Subcutaneous adipose tissue (tissue), 4 donors: ENCODE data around the gene KHK. TPM values are rescaled to one million over a fixed set of nuclear protein-coding genes. Genes with fewer than 3 reads are reported as not detected.

Experiments
- CTCF ChIP-seq: fragments of 450-650 bp; IDR thresholded peaks from one replicate; pipeline ENCODE4 v1.5.1; 2016; ENCODE audit warnings: low read depth, mild to moderate bottlenecking, control low read depth, antibody characterized with exemption, moderate library complexity
- total RNA-seq, 4 donors: library from RNA; depleted of rRNA; stranded (reverse); fragments of >200 nt; gene quantifications; one replicate each; pipeline ENCODE4 v1.1.0, GENCODE V29; 2016

The KHK gene
- total RNA-seq, 4 donors from 2014 or later: 1.1 to 2.9 (median 1.4) TPM

GRCh38 chr2:27095427-27095744 is 8.8 kb downstream of the KHK start:
- no peak for TF ChIP-seq CTCF

DNA sequence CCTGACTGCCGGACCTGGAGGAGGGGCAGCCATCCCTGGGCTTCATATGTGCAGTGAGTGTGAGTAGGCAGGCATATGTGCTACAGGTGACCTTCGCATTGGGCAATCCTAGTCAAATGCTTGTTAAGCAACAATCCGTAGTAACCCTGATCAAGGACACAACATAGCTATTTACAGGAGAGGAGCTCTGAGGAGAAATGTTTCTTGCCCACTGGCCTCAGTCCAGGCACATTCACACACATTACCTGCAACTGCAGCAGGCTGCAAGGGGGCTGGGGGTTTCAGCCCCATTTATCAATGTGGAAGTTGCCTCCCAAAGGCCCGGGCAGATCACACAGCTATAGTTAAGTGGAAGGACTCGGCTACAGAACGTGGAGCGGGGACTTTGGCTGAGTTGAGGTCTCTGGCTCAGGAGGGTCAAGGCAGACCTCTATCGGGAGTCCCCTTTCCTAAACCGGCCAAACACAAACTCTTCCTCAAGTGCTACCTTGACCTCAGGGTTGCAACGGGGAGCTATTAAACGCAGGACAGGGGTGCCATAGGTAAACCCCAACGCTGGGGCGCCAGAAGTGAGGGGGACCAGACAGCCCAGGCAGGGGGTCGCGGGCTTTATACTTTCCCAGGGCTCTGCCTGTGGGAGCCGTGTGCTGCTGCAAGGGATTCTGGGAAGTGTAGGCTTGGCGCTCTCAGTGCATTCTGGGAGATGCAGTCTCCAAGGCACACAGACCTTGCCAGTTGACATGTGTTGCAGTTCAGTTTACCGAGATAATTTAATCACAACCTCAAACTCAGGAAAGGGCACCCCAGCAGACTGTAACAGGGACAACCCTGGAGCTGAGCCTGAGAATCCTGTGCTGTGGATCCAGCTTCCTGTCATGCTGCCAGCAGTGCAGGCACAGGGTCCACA is 9.4 kb downstream of the KHK start:
- no peak for TF ChIP-seq CTCF

DNA sequence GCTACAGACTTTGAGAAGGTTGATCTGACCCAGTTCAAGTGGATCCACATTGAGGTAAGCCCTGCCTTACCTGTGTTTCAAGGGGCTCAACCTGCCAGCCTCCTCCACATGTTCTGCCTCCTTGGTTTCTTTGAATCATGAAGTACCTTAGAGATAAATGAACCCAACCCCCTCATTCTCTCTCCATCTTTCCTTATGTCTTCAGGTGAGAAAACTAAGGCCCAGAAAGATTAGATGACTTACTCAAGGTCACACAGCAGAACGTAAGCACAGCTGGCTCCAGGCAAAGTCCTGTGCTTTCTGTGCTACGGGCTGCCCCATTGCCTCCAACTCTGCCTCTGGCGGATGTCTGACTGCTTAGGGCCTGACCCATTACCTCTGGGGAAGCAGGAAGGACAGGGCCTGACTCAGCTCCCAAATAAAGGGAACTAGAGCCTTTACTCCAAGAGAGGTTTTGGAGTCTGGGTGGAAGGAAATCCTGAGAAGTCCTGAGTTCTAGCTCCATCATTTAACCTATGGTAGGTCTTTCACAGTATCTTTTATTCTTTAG is 10.3 kb downstream of the KHK start:
- TF ChIP-seq CTCF: no peak

GRCh38 chr2:27097341-27097740 is 10.8 kb downstream of the KHK start:
- no peak for TF ChIP-seq CTCF

DNA sequence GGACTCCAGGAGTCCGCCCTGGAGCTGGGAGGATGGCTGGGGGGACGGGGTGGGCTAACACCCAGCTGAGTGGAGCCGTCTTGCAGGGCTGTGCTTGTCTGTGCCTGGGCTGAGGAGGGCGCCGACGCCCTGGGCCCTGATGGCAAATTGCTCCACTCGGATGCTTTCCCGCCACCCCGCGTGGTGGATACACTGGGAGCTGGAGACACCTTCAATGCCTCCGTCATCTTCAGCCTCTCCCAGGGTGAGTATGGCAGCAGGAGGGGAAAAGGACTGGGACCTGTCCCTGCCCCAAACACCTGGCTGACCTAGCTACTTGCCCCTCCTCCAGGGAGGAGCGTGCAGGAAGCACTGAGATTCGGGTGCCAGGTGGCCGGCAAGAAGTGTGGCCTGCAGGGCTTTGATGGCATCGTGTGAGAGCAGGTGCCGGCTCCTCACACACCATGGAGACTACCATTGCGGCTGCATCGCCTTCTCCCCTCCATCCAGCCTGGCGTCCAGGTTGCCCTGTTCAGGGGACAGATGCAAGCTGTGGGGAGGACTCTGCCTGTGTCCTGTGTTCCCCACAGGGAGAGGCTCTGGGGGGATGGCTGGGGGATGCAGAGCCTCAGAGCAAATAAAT is 12.9 kb downstream of the KHK start:
- TF ChIP-seq CTCF: no peak

GRCh38 chr2:27100036-27100435 is 13.5 kb downstream of the KHK start:
- TF ChIP-seq CTCF: no peak

DNA sequence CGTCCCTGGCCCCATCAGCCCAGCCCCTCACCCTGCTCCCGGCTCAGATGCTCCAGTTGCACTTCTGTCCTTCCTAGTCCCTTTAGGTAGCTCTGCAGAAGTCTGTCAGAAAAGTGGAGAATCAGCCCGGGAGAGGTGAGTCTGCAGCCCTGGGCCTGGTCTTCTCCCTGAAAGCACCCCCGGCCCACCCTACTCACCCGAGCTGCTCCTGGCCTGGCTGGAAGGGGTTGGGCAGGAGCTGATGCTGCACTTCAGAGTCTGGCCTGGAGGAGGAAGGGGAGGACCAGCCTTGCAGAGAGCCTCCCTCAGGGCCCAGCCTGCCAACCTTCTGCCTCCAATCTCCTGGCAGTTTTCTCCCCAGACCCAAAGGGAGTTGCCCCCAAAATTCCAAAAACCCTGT is 15.8 kb downstream of the KHK start:
- no peak for TF ChIP-seq CTCF
